GM11168 (cell line): ENCODE measurements around the gene INO80E.

Source experiments
- in situ Hi-C: fragments of 300-500 bp; cut with MboI; formaldehyde crosslinking; loops from one replicate; pipeline ENCODE4 v1.12.0; 2022; ENCODE audit warnings: low sequenced_read_pairs; ENCODE audit not compliant: unreplicated experiment

INO80E gene

GRCh38 chr16:29975134-29975538 lies 20.9 kb upstream of the INO80E start:
- in situ Hi-C loops = no loop called here

GRCh38 chr16:29975811-29976511 lies 20.1 kb upstream of the INO80E start:
- in situ Hi-C loops = no loop called here

DNA sequence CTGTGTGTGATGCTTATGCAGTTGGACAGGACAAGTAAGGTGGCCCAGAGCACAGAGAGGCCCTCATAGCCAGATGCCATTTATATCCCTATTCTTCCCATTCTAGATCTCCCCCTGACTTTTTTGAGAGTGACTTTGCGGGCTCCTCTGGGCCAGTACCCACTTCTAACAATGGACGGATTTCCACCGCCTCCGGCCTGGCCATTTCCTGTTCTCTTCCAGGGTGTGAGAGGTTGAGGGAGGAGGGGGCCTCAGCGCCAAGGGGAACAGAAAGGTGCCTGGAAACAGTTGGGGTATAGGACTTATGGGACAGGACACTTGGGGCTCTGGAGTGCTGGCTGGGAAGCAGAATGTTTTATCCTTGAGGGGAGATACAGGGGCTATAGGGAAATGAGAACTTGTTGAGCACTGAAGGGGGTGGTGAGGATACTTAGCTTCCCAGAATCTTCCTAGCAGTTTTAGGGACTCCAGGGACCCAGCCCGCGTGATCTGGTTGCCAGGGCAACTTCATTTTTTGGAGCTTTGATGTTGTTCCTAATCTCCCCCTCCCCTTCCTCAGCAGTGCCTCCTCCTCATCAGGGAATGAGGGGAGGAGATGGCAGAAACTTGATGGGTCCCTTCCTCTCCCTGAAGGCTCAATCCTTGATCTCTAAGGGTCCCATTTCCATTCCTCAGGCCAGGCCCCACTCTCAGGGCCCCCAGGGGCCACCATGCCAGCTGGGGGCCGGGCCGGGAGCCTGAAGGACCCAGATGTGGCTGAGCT lies 18.8 kb upstream of the INO80E start:
- in situ Hi-C loops = no loop called here

DNA sequence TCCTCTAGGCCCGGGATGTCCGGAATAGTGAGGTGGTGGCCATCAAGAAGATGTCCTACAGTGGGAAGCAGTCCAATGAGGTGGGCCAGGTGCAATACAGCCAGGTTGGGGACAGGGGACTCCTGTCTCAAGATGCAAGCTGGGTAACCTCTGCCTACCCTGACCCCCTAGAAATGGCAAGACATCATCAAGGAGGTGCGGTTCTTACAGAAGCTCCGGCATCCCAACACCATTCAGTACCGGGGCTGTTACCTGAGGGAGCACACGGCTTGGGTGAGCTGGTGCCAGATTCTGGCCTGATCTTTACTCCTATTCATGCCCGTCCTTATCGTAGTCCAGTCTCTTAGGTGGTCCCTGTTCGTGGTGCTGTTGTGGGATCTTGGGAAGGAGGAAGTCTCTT lies 18.0 kb upstream of the INO80E start:
- in situ Hi-C loops = no loop called here

- in situ Hi-C loops = no loop called here
These were observed 17.3 kb upstream of the INO80E start for GRCh38 chr16:29978564-29979270.

- in situ Hi-C loops = no loop called here
These were observed 13.3 kb upstream of the INO80E start for GRCh38 chr16:29982560-29983419.

- in situ Hi-C loops = no loop called here
These were observed 12.5 kb upstream of the INO80E start for GRCh38 chr16:29983420-29984136.

GRCh38 chr16:29984137-29984763 lies 11.8 kb upstream of the INO80E start:
- in situ Hi-C loops = no loop called here

DNA sequence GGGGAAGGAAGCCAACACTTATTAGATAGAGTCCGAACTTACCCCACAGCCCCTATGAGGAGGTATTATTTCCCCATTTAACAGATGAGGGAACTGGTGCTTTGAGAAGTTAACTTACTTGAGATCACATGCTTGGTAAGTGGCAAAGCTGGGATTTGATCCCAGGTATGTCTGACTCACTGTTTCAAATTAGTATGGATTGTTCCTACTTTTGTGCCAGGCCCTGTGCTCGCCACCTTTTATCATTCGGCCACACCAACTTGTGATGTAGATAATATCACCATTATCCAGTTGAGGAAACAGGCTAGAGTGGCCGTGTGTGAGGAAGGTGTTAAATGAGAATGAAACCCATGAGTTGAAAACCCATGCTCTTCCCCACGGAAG lies 11.3 kb upstream of the INO80E start:
- in situ Hi-C loops = no loop called here

GRCh38 chr16:29985271-29985811 lies 10.7 kb upstream of the INO80E start:
- in situ Hi-C loops = no loop called here

DNA sequence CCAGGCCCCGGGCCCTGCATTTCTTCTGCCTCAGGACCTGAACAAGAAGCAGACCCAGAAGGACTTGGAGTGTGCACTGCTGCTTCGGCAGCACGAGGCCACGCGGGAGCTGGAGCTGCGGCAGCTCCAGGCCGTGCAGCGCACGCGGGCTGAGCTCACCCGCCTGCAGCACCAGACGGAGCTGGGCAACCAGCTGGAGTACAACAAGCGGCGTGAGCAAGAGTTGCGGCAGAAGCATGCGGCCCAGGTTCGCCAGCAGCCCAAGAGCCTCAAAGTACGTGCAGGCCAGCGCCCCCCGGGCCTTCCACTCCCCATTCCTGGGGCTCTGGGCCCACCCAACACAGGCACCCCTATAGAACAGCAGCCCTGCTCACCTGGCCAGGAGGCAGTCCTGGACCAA lies 9.8 kb upstream of the INO80E start:
- in situ Hi-C loops = no loop called here

DNA sequence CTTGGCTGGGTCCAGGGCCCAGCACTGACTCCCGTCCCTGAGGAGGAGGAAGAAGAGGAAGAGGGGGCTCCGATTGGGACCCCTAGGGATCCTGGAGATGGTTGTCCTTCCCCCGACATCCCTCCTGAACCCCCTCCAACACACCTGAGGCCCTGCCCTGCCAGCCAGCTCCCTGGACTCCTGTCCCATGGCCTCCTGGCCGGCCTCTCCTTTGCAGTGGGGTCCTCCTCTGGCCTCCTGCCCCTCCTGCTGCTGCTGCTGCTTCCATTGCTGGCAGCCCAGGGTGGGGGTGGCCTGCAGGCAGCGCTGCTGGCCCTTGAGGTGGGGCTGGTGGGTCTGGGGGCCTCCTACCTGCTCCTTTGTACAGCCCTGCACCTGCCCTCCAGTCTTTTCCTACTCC lies 9.1 kb upstream of the INO80E start:
- in situ Hi-C loops = no loop called here

DNA sequence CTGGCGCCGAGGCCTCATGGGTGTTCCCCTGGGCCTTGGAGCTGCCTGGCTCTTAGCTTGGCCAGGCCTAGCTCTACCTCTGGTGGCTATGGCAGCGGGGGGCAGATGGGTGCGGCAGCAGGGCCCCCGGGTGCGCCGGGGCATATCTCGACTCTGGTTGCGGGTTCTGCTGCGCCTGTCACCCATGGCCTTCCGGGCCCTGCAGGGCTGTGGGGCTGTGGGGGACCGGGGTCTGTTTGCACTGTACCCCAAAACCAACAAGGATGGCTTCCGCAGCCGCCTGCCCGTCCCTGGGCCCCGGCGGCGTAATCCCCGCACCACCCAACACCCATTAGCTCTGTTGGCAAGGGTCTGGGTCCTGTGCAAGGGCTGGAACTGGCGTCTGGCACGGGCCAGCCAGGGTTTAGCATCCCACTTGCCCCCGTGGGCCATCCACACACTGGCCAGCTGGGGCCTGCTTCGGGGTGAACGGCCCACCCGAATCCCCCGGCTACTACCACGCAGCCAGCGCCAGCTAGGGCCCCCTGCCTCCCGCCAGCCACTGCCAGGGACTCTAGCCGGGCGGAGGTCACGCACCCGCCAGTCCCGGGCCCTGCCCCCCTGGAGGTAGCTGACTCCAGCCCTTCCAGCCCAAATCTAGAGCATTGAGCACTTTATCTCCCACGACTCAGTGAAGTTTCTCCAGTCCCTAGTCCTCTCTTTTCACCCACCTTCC lies 8.5 kb upstream of the INO80E start:
- in situ Hi-C loops = no loop called here

DNA sequence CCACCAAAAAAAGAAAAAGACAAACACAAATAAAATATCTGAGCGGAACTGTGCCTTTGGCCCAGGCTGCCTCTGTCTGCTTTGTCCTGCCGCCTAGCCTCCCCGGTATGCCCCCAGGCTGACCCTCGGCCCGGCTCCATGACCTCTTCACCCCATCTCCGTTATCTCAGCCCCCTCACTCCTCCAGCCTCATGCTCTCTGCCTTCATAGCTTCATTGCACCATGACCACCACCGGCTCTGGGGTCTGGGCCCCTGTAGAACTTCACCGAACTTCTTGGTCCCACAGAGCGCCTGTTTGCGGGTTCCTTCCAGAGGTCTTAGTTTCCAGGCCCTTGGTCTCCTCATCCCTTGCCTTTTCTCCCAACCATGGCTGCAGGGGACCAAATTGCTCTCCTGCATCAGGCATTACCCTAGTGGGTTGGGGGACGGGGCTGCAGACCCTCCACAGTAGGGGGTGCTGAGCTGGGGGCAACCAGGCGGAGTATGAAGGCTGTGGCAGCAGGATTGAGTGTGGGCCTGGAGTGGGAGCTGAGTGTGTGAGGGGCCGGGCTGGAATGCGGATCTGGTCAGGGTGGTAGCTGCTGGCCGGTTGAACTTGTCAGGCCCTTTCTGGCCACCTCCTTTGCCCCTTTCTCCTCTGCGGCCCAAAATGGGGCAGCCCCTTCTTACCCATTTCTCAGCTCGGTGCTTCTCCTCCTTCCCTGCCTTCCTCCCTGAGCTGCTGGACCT lies 7.5 kb upstream of the INO80E start:
- in situ Hi-C loops = no loop called here

- in situ Hi-C loops = no loop called here
These were observed 6.8 kb upstream of the INO80E start for GRCh38 chr16:29989111-29989858.

GRCh38 chr16:29990034-29990433 lies 6.0 kb upstream of the INO80E start:
- in situ Hi-C loops = no loop called here
